GM18868 (cell line): Measurements from ENCODE around the gene PRR5L.

ENCODE experiments used
- ATAC-seq: cut with Tn5 transposase; IDR thresholded peaks from one replicate; pipeline ENCODE4 v1.9.1; 2021; ENCODE audit warnings: mild to moderate bottlenecking, moderate library complexity; ENCODE audit not compliant: unreplicated experiment

The PRR5L gene

DNA sequence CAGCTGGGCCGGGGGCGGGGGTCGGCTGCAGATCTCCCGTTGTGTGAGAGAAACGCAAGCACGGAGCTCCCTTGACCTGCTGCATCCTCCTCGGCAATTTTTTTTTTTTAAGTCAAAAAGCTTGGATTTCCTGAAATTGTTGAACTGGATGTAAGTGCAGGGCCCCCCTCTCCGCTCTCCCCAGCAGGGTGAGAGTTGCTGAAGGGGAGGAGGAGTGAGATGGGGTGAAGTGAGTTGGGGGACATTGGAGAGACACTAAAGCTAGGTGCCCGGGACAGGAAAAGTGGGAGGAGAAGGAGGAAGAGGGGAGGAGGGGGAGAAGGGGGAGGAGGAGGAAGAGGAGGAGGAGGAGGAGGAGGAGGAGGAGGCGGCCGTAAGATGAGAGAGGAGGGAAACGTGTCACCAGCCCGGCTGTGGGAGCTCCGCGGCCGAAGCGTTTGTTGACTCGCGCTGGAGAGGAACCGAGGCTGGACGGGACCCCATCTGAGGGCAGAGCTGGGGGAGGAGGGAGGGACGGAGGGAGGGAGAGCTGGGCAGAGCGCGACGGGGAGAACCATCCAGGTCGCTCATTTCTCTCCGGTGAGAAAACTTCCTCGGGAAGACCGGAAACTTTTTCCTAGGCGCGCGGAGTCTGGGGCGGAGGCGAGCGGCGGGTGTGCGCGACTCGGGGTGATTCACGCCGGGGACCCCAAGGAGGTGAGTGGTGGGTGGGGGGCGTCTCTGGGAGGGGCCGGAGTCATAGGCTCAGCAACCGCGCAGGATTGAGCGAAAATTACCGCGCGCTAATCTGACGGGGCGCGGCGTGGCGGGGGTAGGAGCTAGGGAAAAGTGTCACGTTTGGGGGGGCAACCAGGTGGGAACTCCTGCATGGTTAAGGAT is 80.2 kb downstream of the PRR5L start:
- ATAC-seq, result no peak

DNA sequence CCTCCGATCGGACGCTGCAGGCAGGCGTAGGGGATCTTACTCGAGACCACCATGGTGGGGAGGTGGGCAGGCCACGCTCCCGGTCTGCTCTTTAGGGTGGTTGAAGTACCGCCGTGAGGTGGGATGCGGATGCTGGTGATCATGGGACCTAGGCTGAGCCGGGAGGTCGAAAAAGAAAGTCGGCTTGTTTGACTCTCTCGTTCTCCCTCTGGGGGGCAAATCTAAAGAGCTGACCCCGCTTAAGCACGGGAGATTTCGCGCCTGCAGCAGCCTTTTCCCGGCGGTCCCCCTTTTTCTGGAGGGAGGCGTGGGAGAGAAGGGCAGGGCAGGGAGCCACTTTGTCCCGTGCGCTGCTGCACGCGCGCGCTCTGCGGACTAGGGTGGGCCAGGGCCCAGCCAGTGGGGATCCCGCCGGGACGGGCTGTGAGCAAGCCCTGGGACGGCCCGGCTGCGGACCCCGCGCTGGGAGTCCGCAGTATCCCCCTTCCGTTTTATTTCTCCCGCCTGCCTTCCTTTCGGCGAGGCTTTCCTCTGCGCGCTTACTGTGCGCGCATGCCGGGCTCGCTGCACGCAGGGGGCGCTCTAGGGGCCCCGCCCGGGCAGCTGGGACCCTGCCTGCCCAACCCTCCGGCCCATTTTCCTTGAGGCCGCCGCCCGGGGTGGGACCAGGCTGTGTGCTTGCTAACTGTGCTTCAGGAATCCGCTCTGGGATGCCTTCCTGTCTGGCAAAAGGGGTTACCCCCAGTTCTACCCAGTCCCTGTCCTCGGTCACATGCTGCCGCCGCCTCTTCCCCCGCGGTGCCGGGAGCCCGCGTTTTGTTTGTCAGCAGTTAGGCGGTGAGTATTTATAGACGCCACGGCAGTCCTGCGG is 81.0 kb downstream of the PRR5L start:
- ATAC-seq, result peak; percentile 65

DNA sequence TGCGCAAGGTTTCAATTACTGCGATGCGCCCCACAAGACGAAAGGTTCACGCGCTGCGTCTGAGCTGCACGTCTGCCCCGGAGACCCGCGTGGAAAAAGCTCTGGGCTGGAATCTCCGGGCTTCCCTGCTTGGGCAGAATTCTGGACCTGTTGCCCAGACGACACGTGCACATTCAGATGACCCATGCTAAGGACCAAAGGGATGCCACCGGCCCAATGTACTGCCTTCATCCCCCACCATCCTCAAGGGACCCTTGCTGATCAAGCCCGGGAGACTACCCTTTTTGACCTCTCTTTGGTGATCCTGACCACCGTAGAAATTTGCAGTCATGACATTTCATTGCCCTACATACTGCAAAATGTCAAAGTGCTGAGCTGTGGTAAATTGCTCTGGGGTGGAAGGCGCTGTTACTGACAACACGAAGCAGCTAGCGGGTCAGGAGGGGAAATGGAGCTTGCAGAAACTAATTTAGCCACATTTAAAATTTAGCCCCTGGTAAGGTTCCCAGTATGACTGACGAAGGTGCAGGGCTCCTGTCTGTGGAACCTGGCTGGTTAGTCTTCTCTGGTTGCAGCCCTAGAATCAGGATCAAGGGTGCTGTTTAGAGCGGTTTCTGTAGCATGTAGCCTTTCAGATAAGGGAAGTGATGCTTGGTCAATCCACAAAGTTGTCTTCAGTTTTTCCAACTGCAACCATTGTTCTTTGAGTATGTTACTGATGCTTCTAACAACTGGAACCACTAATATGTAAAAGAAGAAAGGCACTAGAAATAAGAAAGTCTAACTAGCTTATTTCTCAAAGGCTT is 81.9 kb downstream of the PRR5L start:
- ATAC-seq, result peak; percentile 32

GRCh38 chr11:36379653-36380052 is 83.6 kb downstream of the PRR5L start:
- ATAC-seq, result no peak

DNA sequence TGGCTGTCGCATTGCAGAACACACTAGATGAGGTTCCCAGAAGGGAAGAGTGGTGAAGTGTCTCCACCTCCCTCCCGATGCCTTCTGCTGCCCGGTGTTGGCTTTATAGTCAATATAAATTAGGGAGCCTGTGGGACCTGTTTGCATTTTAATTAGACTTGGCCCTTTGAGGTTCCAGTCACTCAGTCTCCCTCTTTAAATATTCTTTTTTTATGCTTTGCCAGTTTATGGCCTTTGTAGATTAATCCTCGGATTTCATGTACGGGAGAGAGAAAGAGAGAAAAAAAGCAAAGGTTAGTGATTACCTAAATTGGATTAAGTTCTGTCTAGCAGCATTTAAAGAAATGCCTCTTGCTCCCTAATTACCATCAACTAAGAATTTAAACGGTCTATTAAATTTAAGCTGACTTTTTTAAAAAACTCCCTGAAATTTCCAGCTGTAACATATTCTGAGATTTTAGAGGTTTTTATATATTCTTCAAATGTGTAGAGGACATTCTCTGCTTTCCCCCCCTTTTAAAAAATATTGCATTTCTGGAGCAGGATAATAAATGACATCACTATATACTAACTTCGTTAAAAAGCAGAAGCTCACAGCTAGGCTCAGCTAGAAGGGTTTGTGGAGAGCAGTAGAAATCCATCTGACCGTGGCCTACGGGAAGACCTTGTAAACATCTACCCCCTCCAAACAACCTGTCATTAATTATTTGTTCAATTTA is 84.4 kb downstream of the PRR5L start:
- no peak for ATAC-seq

GRCh38 chr11:36381015-36381360 is 84.9 kb downstream of the PRR5L start:
- ATAC-seq, result peak; percentile 25

- no peak for ATAC-seq
These were observed 87.1 kb downstream of the PRR5L start for GRCh38 chr11:36383195-36383594.

GRCh38 chr11:36385121-36385970 is 89.3 kb downstream of the PRR5L start:
- peak; percentile 74 for ATAC-seq

DNA sequence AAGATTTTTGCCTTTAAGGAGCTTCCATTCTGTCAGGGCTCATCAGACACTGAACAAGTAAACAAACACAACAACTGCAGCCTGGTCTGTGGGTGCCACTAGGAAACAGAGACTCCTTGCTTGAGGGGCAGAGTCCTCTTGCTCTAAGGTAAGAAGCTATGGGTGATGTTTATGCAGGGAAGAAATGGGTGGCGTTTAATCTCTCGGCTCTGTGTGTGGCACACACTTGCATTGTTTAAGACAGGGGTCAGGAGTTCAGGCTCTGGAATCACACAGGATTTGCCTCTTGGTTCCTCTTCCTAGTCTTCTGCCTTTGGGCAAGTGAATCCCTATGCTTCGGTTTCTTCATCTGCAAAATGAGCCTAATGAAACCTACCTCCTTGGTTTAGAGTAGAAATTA is 90.3 kb downstream of the PRR5L start:
- ATAC-seq, result no peak

GRCh38 chr11:36388071-36388470 is 92.0 kb downstream of the PRR5L start:
- ATAC-seq, result no peak

DNA sequence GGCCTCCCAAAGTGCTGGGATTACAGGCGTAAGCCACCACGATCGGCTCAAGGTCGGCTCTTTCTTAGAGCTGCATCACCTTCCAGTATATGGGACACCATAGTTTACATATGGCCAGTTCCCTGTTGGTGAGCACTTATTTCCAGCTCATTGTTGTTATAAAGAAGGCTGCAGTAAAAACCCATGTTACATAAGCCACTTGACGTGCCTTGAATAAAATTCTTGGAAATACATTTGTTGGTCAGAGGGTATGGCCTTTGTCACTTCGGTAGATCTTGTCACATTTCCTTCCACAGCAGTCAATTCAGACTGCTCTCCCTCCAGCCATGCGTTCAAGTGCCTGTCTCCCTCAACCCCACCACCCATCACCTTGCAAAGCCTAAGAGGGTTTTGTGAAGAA is 92.9 kb downstream of the PRR5L start:
- no peak for ATAC-seq

DNA sequence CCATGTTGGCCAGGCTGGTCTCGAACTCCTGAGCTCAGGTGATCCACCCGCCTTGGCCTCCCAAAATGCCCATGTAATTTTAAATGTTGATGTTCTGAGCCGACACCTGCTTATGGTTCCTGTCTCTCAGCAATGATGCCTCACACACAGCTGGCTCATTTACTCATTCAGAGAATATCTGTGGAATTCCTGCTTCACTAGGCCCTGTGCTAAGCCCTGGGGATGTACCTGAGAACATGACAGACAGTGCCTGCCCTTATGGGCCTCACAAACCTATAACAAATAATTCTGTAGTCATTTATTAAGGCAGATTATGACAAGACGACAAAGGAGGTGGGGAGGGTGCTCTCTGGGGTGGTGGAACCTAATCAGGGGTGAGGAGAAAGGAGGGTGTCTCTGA is 93.7 kb downstream of the PRR5L start:
- peak; percentile 74 for ATAC-seq

DNA sequence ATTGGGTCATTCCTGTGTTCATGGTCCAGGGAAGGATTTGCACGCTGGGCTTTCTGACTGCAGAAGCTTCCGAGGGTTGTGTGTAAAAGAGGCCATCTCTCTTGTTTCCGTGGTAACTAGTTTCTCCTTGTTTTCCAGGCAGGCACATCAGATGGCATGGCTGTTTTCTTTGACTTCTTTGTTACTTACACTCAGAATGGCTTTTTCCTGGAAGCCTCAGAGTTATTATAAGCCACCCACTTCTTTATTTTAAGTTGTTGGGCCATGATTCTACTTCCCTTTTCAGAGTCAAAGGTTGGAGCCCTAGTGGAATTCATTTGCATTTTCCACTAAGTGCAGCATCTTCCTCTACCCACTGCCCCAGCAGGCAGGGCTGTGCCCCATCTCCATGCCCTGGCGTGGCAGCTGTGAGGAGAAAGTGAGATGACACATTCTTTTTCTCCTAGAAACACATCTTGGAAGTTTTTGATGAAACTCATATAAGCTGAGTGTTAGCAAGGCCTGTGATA is 94.9 kb downstream of the PRR5L start:
- ATAC-seq, result peak; percentile 34

- no peak for ATAC-seq
These were observed 96.1 kb downstream of the PRR5L start for GRCh38 chr11:36392196-36392595.

- no peak for ATAC-seq
These were observed 98.0 kb downstream of the PRR5L start for GRCh38 chr11:36394056-36394455.

GRCh38 chr11:36394926-36395325 is 98.8 kb downstream of the PRR5L start:
- ATAC-seq, result no peak

DNA sequence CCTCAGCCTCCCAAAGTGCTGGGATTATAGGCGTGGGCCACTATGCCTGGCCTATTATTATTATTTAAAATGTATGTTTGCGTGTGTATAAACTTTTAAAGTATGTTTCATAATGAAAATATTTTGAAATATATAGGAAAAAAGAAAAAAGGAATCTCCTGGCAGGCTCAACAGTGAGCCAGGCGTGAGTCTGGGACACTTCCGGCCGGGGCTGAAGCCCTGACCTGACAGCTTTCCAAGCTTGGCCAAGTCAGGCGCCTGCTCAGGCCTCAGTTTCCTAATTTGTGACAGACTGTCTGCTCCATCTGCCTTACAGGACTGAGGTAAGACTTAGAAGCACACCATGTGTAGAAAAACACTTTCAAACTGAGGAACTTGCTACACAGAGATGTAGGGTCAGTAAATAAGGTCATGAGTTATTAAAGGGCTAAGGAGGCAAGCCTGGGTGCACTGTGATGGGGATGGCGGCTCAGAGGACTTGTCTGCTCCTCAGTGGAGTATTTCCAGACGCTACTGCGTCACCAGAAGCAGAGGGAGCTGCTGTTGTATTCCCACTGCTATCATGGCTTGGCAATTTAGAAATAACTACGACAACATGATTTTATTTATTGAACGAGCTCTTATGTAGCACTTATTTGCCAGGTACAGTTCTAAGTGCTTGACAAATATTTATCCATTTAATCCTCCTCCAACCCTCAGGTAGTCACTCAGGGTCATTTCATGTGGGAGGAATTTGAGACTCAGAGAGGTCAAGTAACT is 100.1 kb downstream of the PRR5L start:
- ATAC-seq, result no peak

GRCh38 chr11:36398231-36398953 is 102.3 kb downstream of the PRR5L start:
- no peak for ATAC-seq
